GM12801 (cell line): ENCODE measurements around the gene SYT12.

ENCODE experiments used
- CTCF ChIP-seq: IDR thresholded peaks from one replicate; pipeline ENCODE4 v1.5.1; 2011; ENCODE audit warnings: control low read depth; ENCODE audit not compliant: insufficient read length; ENCODE audit errors: extremely low read depth

SYT12 gene

GRCh38 chr11:67002921-67003411 is 20.0 kb upstream of the SYT12 start:
- no peak for TF ChIP-seq CTCF

GRCh38 chr11:67006029-67006884 is 16.7 kb upstream of the SYT12 start:
- TF ChIP-seq CTCF: no peak

- TF ChIP-seq CTCF: no peak
Measured at GRCh38 chr11:67007126-67007525, 15.8 kb upstream of the SYT12 start.

DNA sequence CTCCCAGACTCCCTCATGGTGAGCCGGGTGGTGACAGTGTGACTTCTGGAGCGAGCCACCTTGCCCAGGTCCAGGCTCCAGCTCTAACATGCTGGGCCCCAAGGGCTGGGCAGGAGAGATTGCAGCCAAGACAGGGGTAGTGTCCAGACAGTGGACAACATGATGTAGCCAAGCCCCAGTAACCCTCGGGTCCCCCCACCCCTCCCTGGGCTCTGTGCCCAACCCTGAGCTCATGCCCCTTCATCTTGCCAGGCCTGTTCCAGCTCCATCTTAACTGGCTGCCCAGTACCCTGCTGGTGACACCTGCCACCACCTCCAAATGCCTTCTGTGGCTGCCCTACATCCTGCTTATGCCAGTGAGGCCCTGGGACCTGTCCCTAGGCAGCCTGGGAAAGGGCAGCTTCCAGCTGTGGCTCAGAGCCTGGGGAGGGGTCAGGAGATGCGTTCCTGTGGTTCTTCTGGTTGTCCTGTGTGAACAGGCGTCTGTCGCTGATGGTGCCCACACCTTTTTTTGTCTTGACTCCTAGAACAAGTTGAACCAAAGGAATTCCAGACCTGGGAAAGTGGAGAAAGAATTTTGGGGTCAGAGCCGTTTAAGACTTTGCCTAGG is 12.5 kb upstream of the SYT12 start:
- TF ChIP-seq CTCF: no peak

DNA sequence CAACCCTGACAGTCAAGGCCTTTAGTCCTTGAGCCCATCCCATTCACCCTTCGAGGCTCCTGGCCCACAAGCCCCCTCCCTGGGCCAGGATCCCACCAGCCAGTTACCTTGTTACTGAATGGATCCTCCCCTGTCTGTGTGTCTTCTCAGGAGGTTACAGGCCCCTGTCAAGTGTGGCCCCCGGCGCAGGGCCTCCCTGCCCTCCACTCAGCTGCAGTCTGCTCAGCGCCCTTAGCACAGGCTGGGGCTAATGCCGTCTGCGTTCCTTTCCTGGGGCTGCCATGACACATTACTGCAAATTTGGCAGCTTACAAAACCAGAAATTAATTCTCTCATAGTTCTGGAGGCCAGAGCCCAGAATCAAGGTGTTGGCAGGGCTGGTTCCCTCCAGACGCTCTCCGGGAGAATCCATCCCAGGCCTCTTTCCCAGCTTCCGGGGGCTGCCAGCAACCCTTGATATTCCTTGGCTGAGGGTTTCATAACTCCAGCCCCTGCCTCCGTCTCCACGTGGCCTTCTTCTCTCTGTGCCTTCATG is 9.4 kb upstream of the SYT12 start:
- no peak for TF ChIP-seq CTCF

DNA sequence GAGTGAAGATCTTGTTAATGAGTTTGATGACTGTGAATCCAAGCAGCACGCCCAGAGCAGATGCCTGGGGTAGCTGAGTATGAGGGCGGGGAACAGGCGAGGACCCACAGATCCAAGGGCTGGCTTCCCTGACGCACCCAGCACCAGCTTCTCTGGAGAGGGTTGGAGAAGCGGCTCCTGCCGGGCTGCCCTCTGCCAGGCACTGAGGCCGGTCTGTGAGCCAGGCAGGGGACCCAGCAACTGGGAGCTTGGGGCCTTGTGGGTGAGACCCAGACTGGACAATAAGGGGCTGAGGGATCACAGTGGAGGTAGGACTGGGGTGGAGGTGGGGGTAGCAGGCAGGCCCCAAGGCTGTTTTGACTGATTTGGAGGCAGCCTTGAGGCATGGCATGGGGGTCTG is 8.6 kb upstream of the SYT12 start:
- TF ChIP-seq CTCF: no peak

GRCh38 chr11:67015048-67015447 is 7.9 kb upstream of the SYT12 start:
- TF ChIP-seq CTCF: no peak
